PC-3 (cell line): ENCODE results near the gene HSPA1A. TPM values are rescaled to one million over a fixed set of nuclear protein-coding genes. Genes with fewer than 3 reads are reported as not detected.

Source experiments
- ATAC-seq: fragments of 200-7000 bp; cut with Tn5 transposase; 2 replicates; pipeline ENCODE4 v1.9.1; 2020; ENCODE audit warnings: mild to moderate bottlenecking, moderate library complexity
- BruUV-seq: library from RNA; stranded (reverse); fragments of 400-500 nt; replicated peaks from 2 replicates; lab custom pipeline; 2021; lab: Mats Ljungman, UMichigan
- CTCF ChIA-PET: fragments of 300-600 bp; sonication (Branson Sonifier 250); formaldehyde crosslinking; loops from one replicate; lab custom pipeline; 2022; ENCODE audit warnings: antibody characterized with exemption; lab: Charles Lee
- POLR2A ChIA-PET: fragments of 300-600 bp; sonication (Branson Sonifier 250); formaldehyde crosslinking; loops from one replicate; lab custom pipeline; 2022; ENCODE audit warnings: antibody characterized with exemption; ENCODE audit not compliant: unreplicated experiment; lab: Charles Lee
- DNase-seq: peaks from one replicate; pipeline ENCODE4 v3.0.0-alpha.2; 2015
- H2AFZ ChIP-seq: fragments of 300-600 bp; sonication (generic); 2 replicates; pipeline ENCODE4 v1.6.0; 2016; ENCODE audit warnings: antibody characterized with exemption, low read length
- H3F3A ChIP-seq: fragments of 300-600 bp; sonication (generic); one replicate; pipeline ENCODE4 v1.6.0; 2017; ENCODE audit warnings: antibody characterized with exemption, low read length, control low read depth, mild to moderate bottlenecking; ENCODE audit not compliant: unreplicated experiment
- H3K27ac ChIP-seq: fragments of 300-600 bp; sonication (generic); 2 replicates; pipeline ENCODE4 v1.5.1; 2016; ENCODE audit warnings: mild to moderate bottlenecking, low read length
- H3K27me3 ChIP-seq: fragments of 300-600 bp; sonication (generic); 2 replicates; pipeline ENCODE4 v1.6.1; 2016; ENCODE audit warnings: low read length, mixed read lengths
- H3K36me3 ChIP-seq: fragments of 300-600 bp; sonication (generic); 2 replicates; pipeline ENCODE4 v1.6.1; 2016; ENCODE audit warnings: low read depth, mixed run types, low read length, mixed read lengths
- H3K4me1 ChIP-seq: fragments of 300-600 bp; sonication (generic); 2 replicates; pipeline ENCODE4 v1.5.1; 2016; ENCODE audit warnings: low read length; ENCODE audit not compliant: insufficient read depth
- H3K4me2 ChIP-seq: fragments of 300-600 bp; sonication (generic); 2 replicates; pipeline ENCODE4 v1.6.0; 2016; ENCODE audit warnings: low read length
- H3K4me3 ChIP-seq: fragments of 300-600 bp; sonication (generic); 2 replicates; pipeline ENCODE4 v1.5.1; 2016; ENCODE audit warnings: mild to moderate bottlenecking, low read length, mixed read lengths
- H3K79me2 ChIP-seq: fragments of 300-600 bp; sonication (generic); 2 replicates; pipeline ENCODE4 v1.6.1; 2017; ENCODE audit warnings: low read length, mixed read lengths
- H3K9ac ChIP-seq: fragments of 300-600 bp; sonication (generic); 2 replicates; pipeline ENCODE4 v1.6.0; 2016; ENCODE audit warnings: mild to moderate bottlenecking, low read length
- H3K9me2 ChIP-seq: fragments of 300-600 bp; sonication (generic); replicated peaks from 2 replicates; pipeline ENCODE4 v1.6.1; 2016; ENCODE audit warnings: mixed run types, low read length, mixed read lengths
- H3K9me3 ChIP-seq: fragments of 300-600 bp; sonication (generic); 2 replicates; pipeline ENCODE4 v1.6.1; 2016; ENCODE audit warnings: low read length, mixed read lengths
- H4K20me1 ChIP-seq: fragments of 300-600 bp; sonication (generic); 2 replicates; pipeline ENCODE4 v1.6.1; 2016; ENCODE audit warnings: low read length, mixed read lengths
- EZH2 ChIP-seq: fragments of 300-600 bp; sonication (generic); IDR thresholded peaks from one replicate; pipeline ENCODE4 v1.6.1; 2017; ENCODE audit warnings: antibody characterized with exemption, mild to moderate bottlenecking, low read length; ENCODE audit not compliant: unreplicated experiment
- EZH2phosphoT487 ChIP-seq: fragments of 300-600 bp; sonication (generic); IDR thresholded peaks from 2 replicates; pipeline ENCODE4 v1.6.1; 2018; ENCODE audit warnings: mild to moderate bottlenecking, antibody characterized with exemption, low read length, borderline replicate concordance
- intact Hi-C: fragments of 100-400 bp; cut with micrococcal nuclease; formaldehyde crosslinking; loops from 2 replicates; pipeline ENCODE4 v1.9.0; 2023
- total RNA-seq: library from RNA; depleted of rRNA; stranded (reverse); fragments of >200 nt; gene quantifications from 2 replicates; pipeline ENCODE4 v1.2.3, GENCODE V29; 2014
- TF ChIP-seq, protein P1 (sequence below): fragments of 300-600 bp; sonication (generic); conservative IDR thresholded peaks from 2 replicates; pipeline ENCODE4 v1.5.1; 2017; ENCODE audit warnings: antibody characterized with exemption, low read depth, mild to moderate bottlenecking, low read length

The HSPA1A gene
- total RNA-seq, 1 experiment from 2014 or later, result 269 TPM

DNA sequence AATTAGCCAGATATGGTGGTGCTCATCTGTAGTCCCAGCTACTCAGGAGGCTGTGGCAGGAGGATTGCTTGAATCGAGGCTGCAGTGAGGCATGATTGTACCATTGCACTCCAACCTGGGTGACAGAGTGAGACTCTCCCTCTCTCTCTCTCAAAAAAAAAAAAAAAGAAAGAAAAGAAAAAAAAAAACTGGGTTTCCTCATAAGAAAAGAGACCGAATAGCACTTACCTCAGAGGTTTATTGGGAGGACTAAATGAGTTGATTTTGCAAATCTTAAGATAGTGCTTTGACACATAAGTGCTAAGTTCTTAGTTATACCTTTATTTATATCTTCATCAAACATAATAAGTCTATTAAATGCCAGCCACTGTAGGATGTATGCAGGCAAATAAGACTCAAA lies 44.5 kb upstream of the HSPA1A start:
- Histone ChIP-seq H3K4me2 (no peak overlapping the region), H4K20me1 (no peaks in the 10 kb centered on the region), H3K27ac (no peak overlapping the region), H3K9ac (no peak overlapping the region), H2AFZ (no peak overlapping the region), H3K9me2 (no peaks in the 10 kb centered on the region), H3K36me3 (peaks cover 2% of the 10 kb centered on the region; the same call in 1 of the 2 replicates), H3K79me2 (no peaks in the 10 kb centered on the region), H3K27me3 (no peaks in the 10 kb centered on the region), H3K9me3 (no peaks in the 10 kb centered on the region), H3K4me3 (no peak overlapping the region), H3K4me1 (peaks cover 9% of the 10 kb centered on the region), H3F3A (no peaks in the 10 kb centered on the region)
- no TSS peak for BruUV-seq
- intact Hi-C loops, result no loop called here
- POLR2A ChIA-PET, result interaction anchor here (0.6 to 0.7 kb wide), 2 partner anchors 18 to 44 kb away, joined by 3 read pairs; partner anchors contain the start of gene HSPA1L
- DNase-seq (no peak), ATAC-seq (no peak)
- TF ChIP-seq EZH2 (no peak), EZH2phosphoT487 (no peak)
- TF ChIP-seq, protein P1, sequence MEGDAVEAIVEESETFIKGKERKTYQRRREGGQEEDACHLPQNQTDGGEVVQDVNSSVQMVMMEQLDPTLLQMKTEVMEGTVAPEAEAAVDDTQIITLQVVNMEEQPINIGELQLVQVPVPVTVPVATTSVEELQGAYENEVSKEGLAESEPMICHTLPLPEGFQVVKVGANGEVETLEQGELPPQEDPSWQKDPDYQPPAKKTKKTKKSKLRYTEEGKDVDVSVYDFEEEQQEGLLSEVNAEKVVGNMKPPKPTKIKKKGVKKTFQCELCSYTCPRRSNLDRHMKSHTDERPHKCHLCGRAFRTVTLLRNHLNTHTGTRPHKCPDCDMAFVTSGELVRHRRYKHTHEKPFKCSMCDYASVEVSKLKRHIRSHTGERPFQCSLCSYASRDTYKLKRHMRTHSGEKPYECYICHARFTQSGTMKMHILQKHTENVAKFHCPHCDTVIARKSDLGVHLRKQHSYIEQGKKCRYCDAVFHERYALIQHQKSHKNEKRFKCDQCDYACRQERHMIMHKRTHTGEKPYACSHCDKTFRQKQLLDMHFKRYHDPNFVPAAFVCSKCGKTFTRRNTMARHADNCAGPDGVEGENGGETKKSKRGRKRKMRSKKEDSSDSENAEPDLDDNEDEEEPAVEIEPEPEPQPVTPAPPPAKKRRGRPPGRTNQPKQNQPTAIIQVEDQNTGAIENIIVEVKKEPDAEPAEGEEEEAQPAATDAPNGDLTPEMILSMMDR, result no peak
- CTCF ChIA-PET, result interaction anchor here (0.6 kb wide), 1 partner anchor 425 kb away, joined by 3 read pairs; no protein-coding TSS in a partner anchor

DNA sequence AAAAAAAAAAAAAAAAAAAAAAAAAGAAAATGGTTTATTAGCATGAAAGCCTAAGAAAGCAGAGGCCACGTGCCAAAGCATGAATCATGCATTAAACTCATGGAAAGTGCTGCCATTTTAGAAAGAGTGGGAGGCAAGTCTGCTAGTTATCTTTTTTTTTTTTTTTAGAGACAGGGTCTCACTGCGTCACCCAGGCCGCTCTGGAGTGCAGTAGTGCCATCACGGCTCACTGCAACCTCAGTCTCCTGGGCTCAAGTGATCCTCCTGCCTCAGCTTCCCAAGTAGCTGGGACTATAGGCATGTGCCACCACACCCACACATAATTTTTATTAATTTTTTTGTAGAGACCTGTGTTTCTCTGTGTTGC lies 43.4 kb upstream of the HSPA1A start:
- no peaks in the 10 kb centered on the region for H4K20me1 ChIP-seq
- no peaks in the 10 kb centered on the region for H3F3A ChIP-seq
- H3K36me3 ChIP-seq, result peaks cover 2% of the 10 kb centered on the region; the same call in 1 of the 2 replicates
- peaks cover 20% of the 10 kb centered on the region for H3K4me1 ChIP-seq
- POLR2A ChIA-PET, result no interaction called here
- no peak overlapping the region for H3K4me3 ChIP-seq
- H3K9ac ChIP-seq, result no peak overlapping the region
- H3K79me2 ChIP-seq, result no peaks in the 10 kb centered on the region
- BruUV-seq, result no TSS peak
- CTCF ChIA-PET, result no interaction called here
- intact Hi-C loops, result loop anchor here (2.0 kb wide), 2 partner anchors 59 to 91 kb away; partner anchors contain the start of gene NEU1
- no peaks in the 10 kb centered on the region for H3K9me3 ChIP-seq
- ATAC-seq (no peak), DNase-seq (no peak)
- no peak for TF ChIP-seq EZH2
- TF ChIP-seq EZH2phosphoT487, result no peak
- TF ChIP-seq, protein P1, result no peak
- no peaks in the 10 kb centered on the region for H3K9me2 ChIP-seq
- H3K4me2 ChIP-seq, result no peak overlapping the region
- no peaks in the 10 kb centered on the region for H3K27me3 ChIP-seq
- no peak overlapping the region for H3K27ac ChIP-seq
- H2AFZ ChIP-seq, result no peak overlapping the region

DNA sequence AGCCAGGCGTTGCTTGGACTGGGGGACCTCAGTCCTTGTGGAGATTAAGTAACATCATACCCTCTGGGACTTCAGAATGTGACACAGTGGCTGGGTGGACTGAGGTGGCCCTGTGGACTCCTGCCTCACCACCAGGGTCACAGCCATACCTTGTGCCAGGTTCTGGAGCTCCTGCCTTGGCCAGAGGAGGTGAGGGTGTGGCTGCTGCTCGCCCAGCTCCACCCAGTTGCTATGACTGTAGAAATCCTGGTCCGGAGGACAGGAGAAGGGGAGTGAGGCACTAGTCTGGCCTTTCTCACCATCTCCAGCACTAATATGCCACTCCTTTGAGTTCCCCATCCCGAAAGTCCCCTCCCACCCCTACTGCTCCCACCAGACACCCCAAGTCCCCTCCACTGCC lies 40.2 kb upstream of the HSPA1A start:
- Histone ChIP-seq H3K9ac (no peak overlapping the region), H2AFZ (no peak overlapping the region), H3K27me3 (no peaks in the 10 kb centered on the region), H3K9me2 (no peaks in the 10 kb centered on the region), H3K4me2 (no peak overlapping the region), H3K36me3 (peaks cover 18% of the 10 kb centered on the region; the same call in 1 of the 2 replicates), H3K4me1 (peaks cover 29% of the 10 kb centered on the region), H4K20me1 (no peaks in the 10 kb centered on the region), H3K79me2 (no peaks in the 10 kb centered on the region), H3K4me3 (no peak overlapping the region), H3K9me3 (no peaks in the 10 kb centered on the region), H3K27ac (no peak overlapping the region; the same call in 1 of the 2 replicates), H3F3A (peaks cover 3% of the 10 kb centered on the region)
- peak; percentile 36 for ATAC-seq
- no TSS peak for BruUV-seq
- intact Hi-C loops, result no loop called here
- peak; percentile 54 for DNase-seq
- CTCF ChIA-PET, result interaction anchor here (0.7 to 0.9 kb wide), 2 partner anchors 40 to 52 kb away, joined by 3 read pairs; partner anchors contain the start of gene HSPA1A
- POLR2A ChIA-PET, result interaction anchor here (0.6 kb wide), 1 partner anchor 52 kb away, joined by 3 read pairs; the partner anchor contains the start of gene HSPA1B
- TF ChIP-seq EZH2 (no peak), EZH2phosphoT487 (no peak)
- TF ChIP-seq, protein P1, result no peak
